Body of pancreas (tissue), 4 donors: Measurements from ENCODE around the gene KRTAP5-8. TPM values are rescaled to one million over a fixed set of nuclear protein-coding genes. Genes with fewer than 3 reads are reported as not detected.

Source experiments
- ATAC-seq: fragments of 150-250 bp; one replicate; pipeline ENCODE4 v1.9.1; 2016
- DNase-seq, 4 donors: peaks; one replicate each; pipeline ENCODE4 v3.0.0-alpha.2; 2019
- H3K27ac ChIP-seq, 4 donors: fragments of 200-600 bp; sonication (generic); 1 replicate in 3 of 4; 2 replicates in 1 of 4; pipeline versions ENCODE4 v1.5.1 to v1.6.1; 2016 to 2019; ENCODE audit warnings: mild to moderate bottlenecking in 1 of 4, mixed read lengths in 1 of 4, moderate library complexity in 1 of 4
- H3K27me3 ChIP-seq, 2 donors: fragments of 200-600 bp; sonication (generic); one replicate each; pipeline ENCODE4 v1.6.0; 2016; ENCODE audit warnings: mild to moderate bottlenecking in 1 of 2
- H3K36me3 ChIP-seq, 2 donors: fragments of 200-600 bp; sonication (generic); replicated peaks in 1 of 2; 2 replicates each; pipeline ENCODE4 v1.5.1; 2016; ENCODE audit warnings: low read depth in 2 of 2; ENCODE audit not compliant: insufficient read depth in 1 of 2
- H3K4me1 ChIP-seq: fragments of 200-600 bp; sonication (generic); one replicate; pipeline ENCODE4 v1.6.0; 2016
- H3K4me3 ChIP-seq, 2 donors: fragments of 200-600 bp; sonication (generic); 1 replicate in 1 of 2; 2 replicates in 1 of 2; pipeline ENCODE4 v1.5.1; 2016 to 2019
- H3K9me3 ChIP-seq, 3 donors: fragments of 200-600 bp; sonication (generic); 1 replicate in 2 of 3; 2 replicates in 1 of 3; pipeline ENCODE4 v1.5.1; 2016
- CTCF ChIP-seq, 7 experiments: fragments of 450-650 bp in 4 of 7; fragments of 200-600 bp in 3 of 7; sonication (generic) in 3 of 7; IDR thresholded peaks; one replicate each; pipeline ENCODE4 v1.5.1; 2016 to 2019; ENCODE audit warnings: antibody characterized with exemption in 7 of 7
- POLR2A ChIP-seq, 3 donors: fragments of 450-650 bp; IDR thresholded peaks; one replicate each; pipeline ENCODE4 v1.6.1; 2016; ENCODE audit warnings: antibody characterized with exemption in 3 of 3, mild to moderate bottlenecking in 2 of 3
- WGBS, 2 donors: methylation state at CpG; one replicate each; pipeline ENCODE4 v1.1.5; 2017; 5-methylcytosine and 5-hydroxymethylcytosine counted together
- intact Hi-C: fragments of 100-400 bp; cut with DNase I; formaldehyde crosslinking; loops from one replicate; pipeline ENCODE4 v1.15.1; 2023
- total RNA-seq, 2 donors: library from RNA; depleted of rRNA; stranded (reverse); fragments of >200 nt; gene quantifications; one replicate each; pipeline ENCODE4 v1.1.0, GENCODE V29; 2016

Gene KRTAP5-8
- total RNA-seq, 2 donors from 2014 or later, result not detected

DNA sequence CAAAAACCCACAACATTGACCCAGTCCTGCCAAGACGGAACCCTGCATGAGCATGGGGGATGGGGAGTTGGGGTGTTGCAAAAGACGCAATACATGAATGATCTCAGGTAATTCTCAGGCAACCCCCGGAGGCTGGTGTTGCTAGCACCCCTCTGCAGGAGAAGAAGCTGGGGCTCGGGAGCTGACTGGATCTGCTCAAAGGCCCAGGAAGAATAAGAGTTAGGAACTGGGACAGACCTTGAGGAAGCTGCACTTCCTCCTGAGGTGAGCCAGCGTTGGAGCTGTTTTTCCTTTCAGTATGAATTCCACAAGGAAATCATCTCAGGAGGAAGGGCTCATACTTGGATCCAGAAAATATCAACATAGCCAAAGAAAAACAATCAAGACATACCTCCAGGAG is 10.3 kb downstream of the KRTAP5-8 start, which contains the start of gene KRTAP5-9:
TSS of gene KRTAP5-9 (plus strand) at position 301 of the 400 bp plus-strand sequence. CDS start 238 bp downstream, outside the sequence.
- no peaks in the 10 kb centered on the region for H3K9me3 ChIP-seq
- H3K4me1 ChIP-seq, result no peaks in the 10 kb centered on the region
- no peak within 1 kb of the TSS for H3K27ac ChIP-seq
- intact Hi-C loops, result no loop called here
- H3K4me3 ChIP-seq, result no peak within 1 kb of the TSS
- TF ChIP-seq POLR2A (IDR thresholded peaks at IDR 0.05) (no peak), CTCF (IDR thresholded peaks at IDR 0.05) (no peak)
- no peaks in the 10 kb centered on the region for H3K36me3 ChIP-seq
- DNase-seq (no peak), ATAC-seq (no peak)
- 77 to 88% methylated on average over 5 of the region's 5 CpGs for WGBS, 2 donors
- H3K27me3 ChIP-seq, result no peaks in the 10 kb centered on the region

DNA sequence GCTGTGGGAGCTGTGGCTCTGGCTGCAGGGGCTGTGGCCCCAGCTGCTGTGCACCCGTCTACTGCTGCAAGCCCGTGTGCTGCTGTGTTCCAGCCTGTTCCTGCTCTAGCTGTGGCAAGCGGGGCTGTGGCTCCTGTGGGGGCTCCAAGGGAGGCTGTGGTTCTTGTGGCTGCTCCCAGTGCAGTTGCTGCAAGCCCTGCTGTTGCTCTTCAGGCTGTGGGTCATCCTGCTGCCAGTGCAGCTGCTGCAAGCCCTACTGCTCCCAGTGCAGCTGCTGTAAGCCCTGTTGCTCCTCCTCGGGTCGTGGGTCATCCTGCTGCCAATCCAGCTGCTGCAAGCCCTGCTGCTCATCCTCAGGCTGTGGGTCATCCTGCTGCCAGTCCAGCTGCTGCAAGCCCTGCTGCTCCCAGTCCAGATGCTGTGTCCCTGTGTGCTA is 10.9 kb downstream of the KRTAP5-8 start:
- no peak overlapping the region for H3K27ac ChIP-seq
- H3K4me3 ChIP-seq, result no peak overlapping the region
- H3K27me3 ChIP-seq, result no peaks in the 10 kb centered on the region
- 77% methylated on average over 5 of the region's 5 CpGs; no CpG with 5 or more reads in 1 of the 2 donors for WGBS, 2 donors
- TF ChIP-seq CTCF (IDR thresholded peaks at IDR 0.05) (no peak), POLR2A (IDR thresholded peaks at IDR 0.05) (no peak)
- no peaks in the 10 kb centered on the region for H3K36me3 ChIP-seq
- intact Hi-C loops, result no loop called here
- ATAC-seq (no peak), DNase-seq (no peak)
- no peaks in the 10 kb centered on the region for H3K4me1 ChIP-seq
- no peaks in the 10 kb centered on the region for H3K9me3 ChIP-seq

- H3K36me3 ChIP-seq, result no peaks in the 10 kb centered on the region
- H3K9me3 ChIP-seq, result no peaks in the 10 kb centered on the region
- intact Hi-C loops, result no loop called here
- no peak for DNase-seq
- no peaks in the 10 kb centered on the region for H3K4me1 ChIP-seq
- 87 to 92% methylated on average over 1 of the region's 1 CpG for WGBS, 2 donors
- no peaks in the 10 kb centered on the region for H3K27me3 ChIP-seq
- TF ChIP-seq CTCF (IDR thresholded peaks at IDR 0.05) (no peak), POLR2A (IDR thresholded peaks at IDR 0.05) (no peak)
- ATAC-seq, result no peak
- H3K27ac ChIP-seq, result no peak overlapping the region
- no peak overlapping the region for H3K4me3 ChIP-seq
Observed at GRCh38 chr11:71551711-71552110, 13.9 kb downstream of the KRTAP5-8 start.

GRCh38 chr11:71554996-71555395 is 17.2 kb downstream of the KRTAP5-8 start:
- no peak overlapping the region for H3K4me3 ChIP-seq
- intact Hi-C loops, result no loop called here
- ATAC-seq, result no peak
- WGBS, 2 donors, result 88 to 100% methylated on average over 1 to 6 of the region's 6 CpGs
- no peaks in the 10 kb centered on the region for H3K4me1 ChIP-seq
- no peaks in the 10 kb centered on the region for H3K9me3 ChIP-seq
- no peak overlapping the region for H3K27ac ChIP-seq
- no peaks in the 10 kb centered on the region for H3K36me3 ChIP-seq
- no peak for DNase-seq
- no peaks in the 10 kb centered on the region for H3K27me3 ChIP-seq
- TF ChIP-seq POLR2A (IDR thresholded peaks at IDR 0.05) (no peak), CTCF (IDR thresholded peaks at IDR 0.05) (no peak)

DNA sequence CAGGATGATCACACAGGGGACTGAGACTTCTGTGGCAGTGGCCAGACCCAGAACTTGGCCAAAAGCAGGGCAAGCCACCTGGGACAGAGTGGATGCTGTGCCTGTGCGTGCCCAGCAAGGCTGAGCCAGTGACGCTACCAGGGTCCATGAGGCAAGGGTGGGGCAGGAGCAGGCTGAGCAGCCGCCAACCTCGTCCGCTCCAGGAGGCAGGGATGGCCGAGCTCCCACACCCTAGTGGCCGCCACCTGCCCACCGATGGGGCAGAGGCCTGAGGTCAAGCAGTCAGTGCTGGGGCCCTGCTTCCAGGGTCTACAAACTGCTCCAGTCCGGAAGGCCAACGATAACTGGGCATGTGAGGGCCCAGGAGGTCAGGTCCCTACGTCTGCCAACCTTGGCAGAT is 17.7 kb downstream of the KRTAP5-8 start:
- Histone ChIP-seq H3K4me3 (no peak overlapping the region), H3K27me3 (no peaks in the 10 kb centered on the region), H3K36me3 (no peaks in the 10 kb centered on the region), H3K4me1 (no peaks in the 10 kb centered on the region), H3K27ac (no peak overlapping the region), H3K9me3 (no peaks in the 10 kb centered on the region)
- ATAC-seq (no peak), DNase-seq (no peak)
- intact Hi-C loops, result no loop called here
- TF ChIP-seq POLR2A (IDR thresholded peaks at IDR 0.05), result no peak
- TF ChIP-seq CTCF (IDR thresholded peaks at IDR 0.05), result no peak
- WGBS, 2 donors, result 89 to 100% methylated on average over 2 to 11 of the region's 11 CpGs
